GM21526 (cell line): ENCODE data around the gene ZFP1.
"Not testable (repeated sequence)": the region's sequence is repeated elsewhere in the genome, so short reads cannot be mapped to it uniquely, and the experiment has no call there.

Experiments
- ATAC-seq: cut with Tn5 transposase; IDR thresholded peaks from one replicate; pipeline ENCODE4 v1.9.1; 2021; ENCODE audit warnings: moderate library complexity; ENCODE audit not compliant: unreplicated experiment, low FRiP score

The ZFP1 gene

GRCh38 chr16:75202069-75202590 lies 53.8 kb downstream of the ZFP1 start:
- ATAC-seq, result no peak

DNA sequence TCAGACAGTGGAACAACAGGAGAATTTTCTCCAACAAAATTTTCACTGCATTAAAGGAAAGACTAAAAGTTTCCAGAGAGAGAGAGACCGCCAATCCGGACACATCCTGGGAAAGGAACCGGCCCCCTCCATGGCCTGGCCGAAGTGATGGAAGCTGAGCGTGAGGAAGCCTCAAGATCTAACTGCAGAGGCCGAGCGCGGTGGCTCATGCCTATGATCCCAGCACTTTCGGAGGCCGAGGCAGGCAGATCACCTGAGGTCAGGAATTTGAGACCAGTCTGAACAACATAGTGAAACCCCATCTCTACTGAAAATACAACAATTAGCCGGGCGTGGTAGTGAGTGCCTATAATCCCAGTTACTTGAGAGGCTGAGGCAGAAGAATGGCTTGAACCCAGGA lies 54.8 kb downstream of the ZFP1 start:
- no peak for ATAC-seq

DNA sequence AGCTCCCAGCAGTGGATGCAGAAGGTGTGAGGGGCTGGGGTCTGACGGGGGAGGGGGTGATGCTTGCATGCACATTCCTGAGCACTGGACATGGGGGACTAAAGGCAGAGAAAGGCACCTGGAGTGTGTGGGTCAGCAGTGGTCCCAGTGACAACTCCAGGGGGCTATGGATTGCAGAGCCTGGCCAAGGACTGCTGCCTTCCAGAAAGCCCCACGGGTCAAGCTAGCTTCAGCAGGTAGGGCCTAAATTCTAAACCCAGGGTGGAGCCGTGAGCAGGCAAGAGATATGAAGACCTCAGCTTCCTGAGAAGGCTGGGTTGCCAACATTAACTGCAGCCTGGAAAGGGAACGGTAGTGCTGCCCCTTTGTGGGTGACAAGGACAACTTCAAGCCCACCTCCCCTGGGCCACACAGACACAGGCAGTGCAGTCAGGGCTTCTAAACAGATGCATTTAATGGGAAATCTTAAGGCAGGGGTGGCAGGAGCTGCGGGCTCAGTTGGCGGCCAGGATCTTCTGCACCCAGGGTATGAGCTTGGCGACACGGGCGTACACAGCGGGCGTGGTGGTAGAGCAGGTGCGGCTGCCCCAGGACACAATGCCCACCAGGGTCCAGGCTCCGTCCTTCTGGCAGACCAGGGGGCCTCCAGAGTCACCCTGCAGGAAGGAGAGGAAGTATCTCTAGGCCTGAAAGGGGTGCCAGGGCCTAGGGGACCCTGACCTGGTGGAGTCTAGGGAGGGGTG lies 55.5 kb downstream of the ZFP1 start:
- no peak for ATAC-seq

DNA sequence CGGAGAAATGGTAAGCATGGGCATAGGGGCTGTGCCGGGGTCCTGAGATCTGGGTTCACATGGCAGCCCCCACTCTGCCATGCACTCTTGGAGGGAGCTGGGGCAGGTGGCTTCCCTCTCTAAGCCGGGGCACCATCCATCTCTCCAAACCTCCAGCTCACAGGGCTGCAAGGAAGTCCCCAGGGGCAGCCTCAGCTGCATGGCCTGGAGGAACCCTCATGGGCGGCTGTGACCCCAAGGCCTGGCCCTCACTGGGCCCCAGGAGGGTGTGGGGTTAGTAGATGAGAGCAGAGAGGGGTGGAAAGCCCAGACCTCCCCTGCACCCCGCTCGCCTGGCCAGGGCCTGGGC lies 56.1 kb downstream of the ZFP1 start:
- ATAC-seq, result no peak

DNA sequence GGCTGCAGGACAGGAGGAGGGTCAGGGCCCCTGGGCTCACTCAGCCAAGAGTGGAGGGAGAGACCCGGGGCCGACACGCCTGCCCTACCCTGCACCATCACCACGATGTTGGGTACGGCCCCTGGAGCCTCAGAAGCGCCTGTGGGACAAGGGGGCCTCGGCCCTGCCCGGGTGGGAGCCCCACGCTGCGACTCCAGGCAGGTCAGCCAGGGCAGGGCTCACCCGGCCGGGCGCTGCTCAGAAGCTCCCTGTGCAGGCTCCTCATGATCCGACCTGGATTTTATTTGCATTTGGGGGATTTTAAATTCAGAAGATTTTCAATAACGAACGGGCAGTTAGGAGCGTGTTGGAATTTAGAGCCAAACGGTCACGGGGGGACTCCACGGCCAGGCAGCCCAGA lies 56.6 kb downstream of the ZFP1 start:
- not testable (repeated sequence) for ATAC-seq

GRCh38 chr16:75205438-75205837 lies 57.1 kb downstream of the ZFP1 start:
- not testable (repeated sequence) for ATAC-seq

GRCh38 chr16:75205961-75206748 lies 57.8 kb downstream of the ZFP1 start:
- ATAC-seq, result not testable (repeated sequence)

DNA sequence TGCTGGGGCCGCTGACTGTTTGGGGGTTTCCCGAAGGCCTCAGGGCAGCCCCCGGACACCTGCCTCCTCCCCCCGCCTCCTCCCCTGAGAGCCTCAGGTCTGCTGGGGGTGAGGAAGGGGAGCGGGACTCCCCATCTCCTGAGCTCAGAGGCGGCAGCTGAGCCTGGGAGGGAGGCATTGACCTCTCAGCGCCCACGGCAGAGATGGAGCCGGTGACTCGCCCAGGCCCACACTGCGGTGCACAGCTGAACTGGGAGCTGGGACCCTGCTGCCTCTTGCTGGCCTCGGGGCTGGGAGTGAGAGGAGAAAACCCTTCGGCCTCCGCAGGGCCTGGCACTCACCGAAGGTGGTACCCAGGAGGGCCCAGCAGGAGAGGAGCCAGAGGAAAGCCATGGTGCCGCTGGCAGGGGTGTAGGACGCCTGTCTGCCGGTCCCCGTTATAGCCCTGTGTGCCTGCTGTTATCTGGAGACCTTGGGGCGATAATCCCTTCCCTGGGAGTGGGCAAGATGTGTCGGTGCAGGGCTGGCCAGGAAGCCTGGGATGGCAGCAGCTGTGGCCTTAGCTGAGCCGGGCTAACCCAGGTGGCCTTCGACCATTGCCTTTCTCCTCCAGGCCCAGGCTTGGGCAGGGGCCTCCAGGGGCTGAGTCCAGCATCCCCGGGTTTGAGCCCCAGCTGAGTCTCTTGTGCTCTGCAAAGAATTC lies 58.6 kb downstream of the ZFP1 start, which contains the start of gene CTRB2:
Gene CTRB2, minus strand, starts transcription at position 413 of the 703 bp plus-strand sequence. Its CDS starts 20 bp downstream, at position 393.
- ATAC-seq, result no peak

- ATAC-seq, result no peak
Observed at GRCh38 chr16:75207831-75208230, 59.5 kb downstream of the ZFP1 start.

- ATAC-seq, result no peak
Observed at GRCh38 chr16:75208242-75208825, 60.0 kb downstream of the ZFP1 start.

DNA sequence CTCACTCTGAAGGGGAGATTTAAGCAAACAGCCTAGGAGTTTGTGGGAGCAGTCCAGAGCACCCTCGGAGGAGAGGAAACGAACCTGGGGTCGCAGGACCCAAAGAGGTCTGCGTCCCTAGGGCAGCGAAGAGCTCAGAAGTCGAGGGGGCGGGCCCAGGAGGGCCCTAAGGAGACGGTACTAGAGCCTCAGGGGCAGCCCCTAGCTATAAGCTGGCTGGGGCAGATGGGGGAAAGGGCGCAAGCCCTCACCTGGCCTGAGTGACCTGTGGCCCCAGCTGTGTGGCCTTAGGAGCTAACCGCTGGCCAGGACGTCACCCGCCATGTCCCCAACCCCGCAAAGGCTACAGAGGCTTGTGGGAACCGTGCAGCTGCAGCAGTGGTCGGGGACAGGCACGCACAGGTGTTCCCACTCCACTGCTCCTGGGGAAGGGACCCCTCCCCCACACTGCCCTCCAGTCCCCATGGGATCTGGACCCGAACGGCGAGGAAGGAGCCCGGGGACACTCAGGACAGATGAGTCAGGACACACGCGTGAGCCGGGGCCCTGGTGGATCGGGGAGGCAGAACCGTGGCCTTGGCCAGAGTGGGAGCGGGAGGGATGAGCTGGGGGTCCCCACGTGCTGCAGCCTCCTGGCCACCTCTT lies 60.7 kb downstream of the ZFP1 start:
- no peak for ATAC-seq

DNA sequence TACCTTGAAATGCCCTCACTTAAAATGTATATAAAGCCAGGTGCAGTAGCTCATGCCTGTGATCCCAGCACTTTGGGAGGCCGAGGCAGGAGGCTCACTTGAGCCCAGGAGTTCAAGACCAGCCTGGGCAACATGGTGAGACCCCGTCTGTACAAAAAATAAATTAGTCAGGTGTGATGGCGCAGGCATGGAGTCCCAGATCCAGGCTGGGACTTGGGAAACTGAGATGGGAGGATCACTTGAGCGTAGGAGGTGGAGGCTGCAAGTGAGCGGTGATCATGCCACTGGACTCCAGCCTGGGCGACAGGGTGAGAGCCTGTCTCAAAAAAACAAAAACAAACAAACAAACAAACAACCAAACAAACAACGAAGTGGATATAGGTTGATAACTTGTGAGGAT lies 61.2 kb downstream of the ZFP1 start:
- not testable (repeated sequence) for ATAC-seq

DNA sequence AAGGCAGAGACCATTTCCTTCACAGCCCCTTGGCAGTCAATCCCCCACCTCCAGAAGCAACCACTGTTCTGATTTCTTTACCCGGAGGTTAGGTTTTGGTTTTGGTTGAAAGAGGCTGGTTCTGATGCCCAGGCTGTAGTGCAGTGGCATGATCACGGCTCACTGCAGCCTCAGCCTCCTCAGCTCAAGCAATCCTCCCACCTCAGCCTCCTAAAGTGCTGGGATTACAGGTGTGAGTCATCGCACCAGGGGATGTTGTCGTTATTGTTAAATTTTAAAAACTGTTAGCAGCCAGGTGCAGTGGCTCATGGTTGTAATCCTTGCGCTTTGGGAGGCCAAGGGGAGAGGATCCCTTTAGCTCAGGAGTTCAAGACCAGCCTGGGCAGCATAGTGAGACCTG lies 61.6 kb downstream of the ZFP1 start:
- no peak for ATAC-seq

DNA sequence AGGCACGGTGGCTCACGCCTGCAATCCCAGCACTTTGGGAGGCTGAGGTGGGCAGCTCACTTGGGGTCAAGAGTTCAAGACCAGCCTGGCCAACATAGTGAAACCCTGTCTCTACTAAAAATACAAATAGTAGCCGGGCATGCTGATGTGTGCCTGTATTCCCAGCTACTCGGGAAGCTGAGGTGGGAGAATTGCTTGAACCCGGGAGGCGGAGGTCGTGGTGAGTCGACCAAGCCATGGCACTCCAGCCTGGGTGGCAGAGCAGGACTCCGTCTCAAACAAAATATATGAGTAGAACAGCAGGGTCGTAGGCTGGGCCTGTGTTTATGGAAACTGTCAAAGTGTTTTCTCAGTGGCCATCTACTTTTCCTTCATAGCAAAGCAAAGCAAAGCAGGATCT lies 63.0 kb downstream of the ZFP1 start:
- not testable (repeated sequence) for ATAC-seq

- ATAC-seq, result no peak
Observed at GRCh38 chr16:75216127-75216526, 67.8 kb downstream of the ZFP1 start.

DNA sequence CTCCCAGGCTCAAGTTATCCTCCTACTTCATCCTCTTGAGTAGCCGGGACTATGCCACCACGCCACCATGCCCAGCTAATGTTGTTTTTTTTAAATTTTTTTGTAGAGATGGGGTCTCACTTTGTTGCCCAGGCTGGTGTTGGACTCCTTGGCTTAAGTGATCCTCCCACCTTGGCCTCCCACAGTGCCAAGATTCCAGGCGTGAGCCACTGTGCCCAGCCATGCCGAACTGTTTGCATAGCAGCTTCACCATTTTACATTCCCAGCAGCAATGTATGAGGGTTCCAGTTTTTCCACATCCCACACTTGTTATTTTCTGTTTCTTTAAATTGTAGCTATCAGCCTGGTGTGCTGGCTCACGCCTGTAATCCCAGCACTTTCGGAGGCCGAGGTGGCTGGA lies 68.3 kb downstream of the ZFP1 start:
- no peak for ATAC-seq

- no peak for ATAC-seq
Observed at GRCh38 chr16:75217389-75217851, 69.1 kb downstream of the ZFP1 start.

DNA sequence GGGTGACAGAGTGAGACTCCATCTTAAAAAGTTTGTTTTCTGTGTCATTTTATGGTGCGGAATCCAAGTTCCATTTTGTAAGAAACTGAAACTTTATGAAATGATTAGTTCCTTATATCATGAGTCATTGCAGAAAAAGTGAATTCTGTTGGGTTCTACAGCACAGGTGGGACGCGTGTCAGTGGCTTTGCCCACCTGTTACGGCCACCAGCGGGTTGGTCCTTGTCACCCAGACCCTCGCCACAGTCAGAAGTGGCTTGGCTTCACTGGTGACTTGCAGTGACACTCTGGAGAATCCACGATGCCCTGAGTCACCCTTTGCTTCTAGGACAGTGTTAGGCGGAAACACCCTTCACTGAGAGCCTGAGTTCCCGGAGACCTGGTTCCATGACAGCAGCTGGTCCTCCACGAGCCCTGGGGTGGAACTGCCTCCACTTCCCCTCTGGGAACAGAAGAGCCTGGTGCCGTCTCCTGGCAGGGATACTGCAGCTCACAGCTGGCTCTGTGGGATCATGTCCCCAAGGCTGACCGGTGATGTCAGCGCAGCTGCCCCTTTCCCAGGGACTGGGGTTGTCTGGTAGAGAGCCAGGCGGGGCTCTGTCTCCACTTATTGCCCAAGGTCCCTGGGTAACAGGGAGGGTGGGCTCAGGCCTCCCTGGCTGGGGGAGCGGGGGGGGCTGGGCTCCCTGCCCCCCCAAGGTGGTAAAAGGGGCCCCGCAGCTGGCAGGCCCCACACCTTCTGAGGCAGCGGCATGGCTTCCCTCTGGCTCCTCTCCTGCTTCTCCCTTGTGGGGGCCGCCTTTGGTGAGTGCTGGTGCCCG lies 70.1 kb downstream of the ZFP1 start, which contains the start of gene CTRB1:
Gene CTRB1, plus strand, starts transcription at position 733 of the 821 bp plus-strand sequence. Its CDS starts 20 bp downstream, at position 753.
- ATAC-seq, result peak; percentile 79

DNA sequence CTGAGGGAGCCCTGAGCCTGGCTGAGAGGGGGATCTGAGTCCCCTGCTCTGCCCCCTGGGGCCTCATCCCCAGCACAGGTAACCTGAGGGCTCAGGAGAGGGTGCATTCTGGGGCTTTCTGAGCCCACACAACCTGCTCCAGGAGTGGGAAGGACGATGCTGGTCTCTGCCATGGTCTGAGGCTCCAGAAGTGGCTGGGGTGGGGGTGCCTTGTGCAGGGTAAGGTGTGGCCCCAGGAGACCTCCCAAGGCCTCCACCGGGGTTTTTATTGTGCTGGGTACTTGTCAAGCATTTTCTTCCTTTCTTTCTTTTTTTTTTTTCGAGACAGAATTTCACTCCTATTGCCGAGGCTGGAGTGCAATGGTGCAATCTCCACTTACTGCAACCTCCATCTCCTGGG lies 70.8 kb downstream of the ZFP1 start:
- no peak for ATAC-seq
